SK-N-SH (cell line): ENCODE data around the gene SLIT1. TPM values are rescaled to one million over a fixed set of nuclear protein-coding genes. Genes with fewer than 3 reads are reported as not detected.

Source experiments
- CTCF ChIA-PET: fragments of 300-600, 350-600 bp; formaldehyde crosslinking; extraction: SDS; loops from one replicate; lab custom pipeline; 2021; lab: Yijun Ruan, JAX
- POLR2A ChIA-PET: fragments of 350-600 bp; sonication (Branson Sonifier 250); formaldehyde crosslinking; extraction: SDS; loops from one replicate; lab custom pipeline; 2020; ENCODE audit warnings: antibody characterized with exemption, inconsistent platforms; lab: Yijun Ruan, JAX
- DNase-seq: peaks from one replicate; pipeline ENCODE4 v3.0.0; 2012
- H2AFZ ChIP-seq: fragments of 200-600 bp; sonication (generic); 2 replicates; pipeline ENCODE4 v1.8.1; 2016; ENCODE audit warnings: antibody characterized with exemption, mild to moderate bottlenecking, low read depth
- H3F3A ChIP-seq: fragments of 200-600 bp; sonication (generic); replicated peaks from 2 replicates; pipeline ENCODE3; 2016; ENCODE audit warnings: antibody characterized with exemption, mild to moderate bottlenecking; ENCODE audit not compliant: insufficient read depth
- H3K27ac ChIP-seq, 2 experiments: fragments of 200-500 bp in 1 of 2; fragments of 200-600 bp in 1 of 2; sonication (Bioruptor generic) in 1 of 2; sonication (generic), shearing (Covaris generic) in 1 of 2; 2 replicates each; pipeline versions ENCODE4 v1.5.1 to v1.6.1; 2014 to 2016; ENCODE audit warnings: low read depth in 2 of 2, inconsistent platforms in 1 of 2, low read length in 1 of 2, mild to moderate bottlenecking in 1 of 2, mixed read lengths in 1 of 2
- H3K27me3 ChIP-seq: fragments of 200-600 bp; sonication (generic), shearing (Covaris generic); 2 replicates; pipeline ENCODE4 v1.6.1; 2016; ENCODE audit warnings: mixed run types; ENCODE audit not compliant: insufficient read depth
- H3K36me3 ChIP-seq, 2 experiments: fragments of 200-500 bp in 1 of 2; fragments of 200-600 bp in 1 of 2; sonication (Bioruptor generic) in 1 of 2; sonication (generic) in 1 of 2; replicated peaks in 1 of 2; 2 replicates each; pipeline versions ENCODE3 to v1.5.1; 2014 to 2016; ENCODE audit warnings: low read length in 1 of 2, mild to moderate bottlenecking in 1 of 2; ENCODE audit not compliant: insufficient read depth in 2 of 2, control insufficient read depth in 1 of 2
- H3K4me1 ChIP-seq, 2 experiments: fragments of 200-500 bp in 1 of 2; fragments of 200-600 bp in 1 of 2; sonication (Bioruptor generic) in 1 of 2; sonication (generic), shearing (Covaris generic) in 1 of 2; 2 replicates each; pipeline versions ENCODE4 v1.5.1 to v1.6.1; 2014 to 2016; ENCODE audit warnings: low read depth in 1 of 2, low read length in 1 of 2, mixed run types in 1 of 2; ENCODE audit not compliant: insufficient read depth in 2 of 2, control insufficient read depth in 1 of 2
- H3K4me2 ChIP-seq: fragments of 200-600 bp; sonication (generic), shearing (Covaris generic); 2 replicates; pipeline ENCODE4 v1.6.1; 2017; ENCODE audit warnings: mixed run types
- H3K4me3 ChIP-seq, 2 experiments: fragments of 200-500 bp in 1 of 2; fragments of 200-600 bp in 1 of 2; sonication (Bioruptor generic) in 1 of 2; sonication (generic), shearing (Covaris generic) in 1 of 2; 2 replicates each; pipeline versions ENCODE4 v1.5.1 to v1.8.1; 2014 to 2016; ENCODE audit warnings: low read depth in 2 of 2, inconsistent platforms in 1 of 2, low read length in 1 of 2, mild to moderate bottlenecking in 1 of 2, mixed read lengths in 1 of 2, moderate library complexity in 1 of 2
- H3K79me2 ChIP-seq: fragments of 200-600 bp; sonication (generic); 2 replicates; pipeline ENCODE4 v1.8.1; 2017; ENCODE audit warnings: mild to moderate bottlenecking; ENCODE audit not compliant: insufficient read depth
- H3K9ac ChIP-seq: fragments of 200-600 bp; sonication (generic); 2 replicates; pipeline ENCODE4 v1.6.1; 2017; ENCODE audit warnings: mixed run types
- H3K9me2 ChIP-seq: fragments of 200-600 bp; sonication (generic); 2 replicates; pipeline ENCODE4 v1.6.1; 2017; ENCODE audit warnings: mixed run types
- H3K9me3 ChIP-seq: fragments of 200-600 bp; sonication (generic); 2 replicates; pipeline ENCODE4 v1.6.1; 2017; ENCODE audit warnings: mixed run types, mild to moderate bottlenecking, moderate library complexity
- H4K20me1 ChIP-seq: fragments of 200-600 bp; sonication (generic); 2 replicates; pipeline ENCODE4 v1.6.1; 2017; ENCODE audit warnings: mild to moderate bottlenecking, mixed run types; ENCODE audit not compliant: insufficient read depth
- CHD2 ChIP-seq: fragments of 150-350 bp; IDR thresholded peaks from 2 replicates; pipeline ENCODE4 v1.6.1; 2018; ENCODE audit warnings: low read length; ENCODE audit not compliant: partially characterized antibody
- ELF1 ChIP-seq: IDR thresholded peaks from 2 replicates; pipeline ENCODE4 v1.4.0; 2012
- EZH2phosphoT487 ChIP-seq: fragments of 200-600 bp; sonication (generic); IDR thresholded peaks from 2 replicates; pipeline ENCODE4 v1.6.1; 2017; ENCODE audit warnings: low read depth, mixed run types, mild to moderate bottlenecking, antibody characterized with exemption, moderate library complexity, borderline replicate concordance
- FOSL2 ChIP-seq: IDR thresholded peaks from 2 replicates; pipeline ENCODE4 v1.4.0; 2012; ENCODE audit warnings: low read depth, mild to moderate bottlenecking, moderate library complexity, borderline replicate concordance
- FOXM1 ChIP-seq: IDR thresholded peaks from 2 replicates; pipeline ENCODE4 v1.4.0; 2012; ENCODE audit warnings: low read depth, mild to moderate bottlenecking
- JUND ChIP-seq: IDR thresholded peaks from 2 replicates; pipeline ENCODE4 v1.4.0; 2012
- MEF2A ChIP-seq: IDR thresholded peaks from 2 replicates; pipeline ENCODE4 v1.4.0; 2012; ENCODE audit warnings: low read depth, borderline replicate concordance
- POLR2AphosphoS5 ChIP-seq: IDR thresholded peaks from 2 replicates; pipeline ENCODE4 v1.6.1; 2012; ENCODE audit warnings: low read depth, low read length
- REST ChIP-seq: IDR thresholded peaks from 2 replicates; pipeline ENCODE4 v1.6.1; 2012; ENCODE audit warnings: mild to moderate bottlenecking, low read depth, low read length, moderate library complexity
- RXRA ChIP-seq: IDR thresholded peaks from 2 replicates; pipeline ENCODE4 v1.4.0; 2012; ENCODE audit warnings: low read depth, mild to moderate bottlenecking, borderline replicate concordance
- SMC3 ChIP-seq: IDR thresholded peaks from 2 replicates; pipeline ENCODE4 v1.6.1; 2012; ENCODE audit warnings: low read depth, low read length, improper control_type of control experiment
- TCF12 ChIP-seq: IDR thresholded peaks from 2 replicates; pipeline ENCODE4 v1.4.0; 2012
- TEAD4 ChIP-seq: IDR thresholded peaks from 2 replicates; pipeline ENCODE4 v1.4.0; 2012; ENCODE audit warnings: mild to moderate bottlenecking, borderline replicate concordance; ENCODE audit not compliant: insufficient read depth
- USF2 ChIP-seq: fragments of 150-350 bp; IDR thresholded peaks from 2 replicates; pipeline ENCODE4 v1.6.1; 2017; ENCODE audit warnings: antibody characterized with exemption, low read length, low read depth, borderline replicate concordance
- YY1 ChIP-seq: IDR thresholded peaks from 2 replicates; pipeline ENCODE4 v1.4.0; 2012; ENCODE audit warnings: low read depth, mild to moderate bottlenecking
- WGBS: methylation state at CpG from one replicate; pipeline ENCODE4 v1.1.6; 2017; ENCODE audit warnings: low lambda C conversion rate; 5-methylcytosine and 5-hydroxymethylcytosine counted together
- polyA plus RNA-seq, 3 experiments: library from polyadenylated mRNA; depleted of rRNA; stranded (reverse); fragments of >200 nt; gene quantifications; 2 replicates each; pipeline ENCODE4 v1.2.3, GENCODE V29; 2012
- TF ChIP-seq, protein P1 (sequence below): IDR thresholded peaks from 2 replicates; pipeline ENCODE4 v1.4.0; 2012; ENCODE audit warnings: low read depth
- TF ChIP-seq, protein P2 (sequence below): fragments of 200-600 bp; sonication (generic); IDR thresholded peaks from 2 replicates; pipeline ENCODE4 v1.6.1; 2017; ENCODE audit warnings: antibody characterized with exemption, mild to moderate bottlenecking, moderate library complexity
- TF ChIP-seq, protein P3 (sequence below): fragments of 150-350 bp; IDR thresholded peaks from 2 replicates; pipeline ENCODE4 v1.6.1; 2016; ENCODE audit warnings: mild to moderate bottlenecking, low read depth, low read length

The SLIT1 gene
- polyA plus RNA-seq, 1 of the 3 experiments (the other 2 are of a cell fraction), result 0.05 TPM

DNA sequence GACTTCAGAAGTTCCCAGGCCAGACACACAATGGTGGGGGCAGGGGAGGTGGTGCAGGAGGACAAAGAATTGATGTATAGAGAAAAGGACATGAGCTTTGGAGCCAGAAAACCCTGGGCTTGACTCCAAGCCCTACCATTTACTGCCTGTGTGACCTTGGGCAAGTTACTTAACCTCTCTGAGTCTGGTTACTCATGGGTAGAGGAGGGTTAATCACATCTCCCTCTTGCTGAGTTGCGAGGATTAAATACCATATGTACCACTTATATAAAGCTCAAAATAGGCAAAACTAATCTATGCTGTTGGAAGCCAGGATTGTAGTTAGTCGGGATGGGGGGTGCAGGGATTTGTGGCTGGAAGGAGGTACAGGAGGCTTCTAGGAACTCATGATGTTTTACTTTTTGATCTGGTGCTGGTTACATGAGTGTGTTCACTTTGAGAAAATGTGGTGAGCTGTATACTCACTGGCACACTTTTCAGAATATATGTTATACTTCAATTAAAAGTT lies 106.8 kb downstream of the SLIT1 start:
- Histone ChIP-seq H3F3A (no peaks in the 10 kb centered on the region), H3K9ac (no peak overlapping the region), H3K36me3 (no peaks in the 10 kb centered on the region), H3K27me3 (peaks cover 2% of the 10 kb centered on the region), H3K79me2 (no peaks in the 10 kb centered on the region), H2AFZ (no peak overlapping the region), H3K4me1 (peaks cover 0 to 25% of the 10 kb centered on the region in 2 experiments; a peak in 1 of 4 replicates), H3K9me2 (no peaks in the 10 kb centered on the region), H3K4me3 (no peak overlapping the region), H4K20me1 (no peaks in the 10 kb centered on the region), H3K27ac (no peak overlapping the region), H3K9me3 (no peaks in the 10 kb centered on the region), H3K4me2 (no peak overlapping the region)
- WGBS, result 48% methylated on average over 2 of the region's 2 CpGs
- ChIA-PET POLR2A (no interaction called here), CTCF (interaction anchor here (11.3 to 21.7 kb wide), 2 partner anchors 104 to 125 kb away, joined by 207 to 894 read pairs; partner anchors contain the start of gene SLIT1)
- no peak for DNase-seq
- no peak for TF ChIP-seq TCF12
- TF ChIP-seq EZH2phosphoT487, result no peak
- no peak for TF ChIP-seq USF2
- no peak for TF ChIP-seq MEF2A
- TF ChIP-seq YY1, result no peak
- TF ChIP-seq ELF1, result no peak
- no peak for TF ChIP-seq TEAD4
- TF ChIP-seq SMC3, result no peak
- no peak for TF ChIP-seq JUND
- TF ChIP-seq FOXM1, result no peak
- TF ChIP-seq, protein P1, sequence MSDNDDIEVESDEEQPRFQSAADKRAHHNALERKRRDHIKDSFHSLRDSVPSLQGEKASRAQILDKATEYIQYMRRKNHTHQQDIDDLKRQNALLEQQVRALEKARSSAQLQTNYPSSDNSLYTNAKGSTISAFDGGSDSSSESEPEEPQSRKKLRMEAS, result no peak
- no peak for TF ChIP-seq REST
- TF ChIP-seq FOSL2, result no peak
- no peak for TF ChIP-seq RXRA
- TF ChIP-seq, protein P2, sequence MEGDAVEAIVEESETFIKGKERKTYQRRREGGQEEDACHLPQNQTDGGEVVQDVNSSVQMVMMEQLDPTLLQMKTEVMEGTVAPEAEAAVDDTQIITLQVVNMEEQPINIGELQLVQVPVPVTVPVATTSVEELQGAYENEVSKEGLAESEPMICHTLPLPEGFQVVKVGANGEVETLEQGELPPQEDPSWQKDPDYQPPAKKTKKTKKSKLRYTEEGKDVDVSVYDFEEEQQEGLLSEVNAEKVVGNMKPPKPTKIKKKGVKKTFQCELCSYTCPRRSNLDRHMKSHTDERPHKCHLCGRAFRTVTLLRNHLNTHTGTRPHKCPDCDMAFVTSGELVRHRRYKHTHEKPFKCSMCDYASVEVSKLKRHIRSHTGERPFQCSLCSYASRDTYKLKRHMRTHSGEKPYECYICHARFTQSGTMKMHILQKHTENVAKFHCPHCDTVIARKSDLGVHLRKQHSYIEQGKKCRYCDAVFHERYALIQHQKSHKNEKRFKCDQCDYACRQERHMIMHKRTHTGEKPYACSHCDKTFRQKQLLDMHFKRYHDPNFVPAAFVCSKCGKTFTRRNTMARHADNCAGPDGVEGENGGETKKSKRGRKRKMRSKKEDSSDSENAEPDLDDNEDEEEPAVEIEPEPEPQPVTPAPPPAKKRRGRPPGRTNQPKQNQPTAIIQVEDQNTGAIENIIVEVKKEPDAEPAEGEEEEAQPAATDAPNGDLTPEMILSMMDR, result no peak
- TF ChIP-seq, protein P3, sequence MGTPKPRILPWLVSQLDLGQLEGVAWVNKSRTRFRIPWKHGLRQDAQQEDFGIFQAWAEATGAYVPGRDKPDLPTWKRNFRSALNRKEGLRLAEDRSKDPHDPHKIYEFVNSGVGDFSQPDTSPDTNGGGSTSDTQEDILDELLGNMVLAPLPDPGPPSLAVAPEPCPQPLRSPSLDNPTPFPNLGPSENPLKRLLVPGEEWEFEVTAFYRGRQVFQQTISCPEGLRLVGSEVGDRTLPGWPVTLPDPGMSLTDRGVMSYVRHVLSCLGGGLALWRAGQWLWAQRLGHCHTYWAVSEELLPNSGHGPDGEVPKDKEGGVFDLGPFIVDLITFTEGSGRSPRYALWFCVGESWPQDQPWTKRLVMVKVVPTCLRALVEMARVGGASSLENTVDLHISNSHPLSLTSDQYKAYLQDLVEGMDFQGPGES, result no peak
- no peak for TF ChIP-seq POLR2AphosphoS5
- no peak for TF ChIP-seq CHD2
